SK-N-SH treated with all-trans-retinoic acid at 6 μM for 48 hours (cell line): ENCODE results near the gene DEFB131B.

ENCODE experiments used
- CREB5 ChIP-seq: fragments of 250-450 bp; sonication (Bioruptor Pico); IDR thresholded peaks from 2 replicates; pipeline ENCODE4 v1.5.1; 2020; ENCODE audit warnings: low read depth, mild to moderate bottlenecking, moderate library complexity
- GLIS3 ChIP-seq: fragments of 250-450 bp; sonication (Bioruptor Pico); IDR thresholded peaks from 2 replicates; pipeline ENCODE4 v1.5.0; 2020; ENCODE audit warnings: mild to moderate bottlenecking, moderate library complexity

GRCh38 chr11:71917646-71918140 lies 39.4 kb downstream of the DEFB131B start:
- TF ChIP-seq CREB5 (CRISPR knock-in tag) (no peak), GLIS3 (CRISPR knock-in tag) (no peak)
